AG10803 (cell line): ENCODE measurements around the gene SUGT1.
A peak's percentile ranks its signal among the peaks of the same experiment; 100 is the strongest.

Source experiments
- DNase-seq: peaks from one replicate; pipeline ENCODE4 v3.0.0; 2010; ENCODE audit warnings: low read depth
- H3K4me3 ChIP-seq: 2 replicates; pipeline ENCODE4 v1.5.1; 2011; ENCODE audit warnings: mild to moderate bottlenecking, low read length, control low read depth
- TF ChIP-seq, protein P1 (sequence below): conservative IDR thresholded peaks from 2 replicates; pipeline ENCODE4 v1.5.1; 2011; ENCODE audit warnings: mild to moderate bottlenecking, low read length, control low read depth, inconsistent platforms

Gene SUGT1

GRCh38 chr13:52651897-52652195, 790 bp upstream of the SUGT1 start:
- TF ChIP-seq, protein P1, sequence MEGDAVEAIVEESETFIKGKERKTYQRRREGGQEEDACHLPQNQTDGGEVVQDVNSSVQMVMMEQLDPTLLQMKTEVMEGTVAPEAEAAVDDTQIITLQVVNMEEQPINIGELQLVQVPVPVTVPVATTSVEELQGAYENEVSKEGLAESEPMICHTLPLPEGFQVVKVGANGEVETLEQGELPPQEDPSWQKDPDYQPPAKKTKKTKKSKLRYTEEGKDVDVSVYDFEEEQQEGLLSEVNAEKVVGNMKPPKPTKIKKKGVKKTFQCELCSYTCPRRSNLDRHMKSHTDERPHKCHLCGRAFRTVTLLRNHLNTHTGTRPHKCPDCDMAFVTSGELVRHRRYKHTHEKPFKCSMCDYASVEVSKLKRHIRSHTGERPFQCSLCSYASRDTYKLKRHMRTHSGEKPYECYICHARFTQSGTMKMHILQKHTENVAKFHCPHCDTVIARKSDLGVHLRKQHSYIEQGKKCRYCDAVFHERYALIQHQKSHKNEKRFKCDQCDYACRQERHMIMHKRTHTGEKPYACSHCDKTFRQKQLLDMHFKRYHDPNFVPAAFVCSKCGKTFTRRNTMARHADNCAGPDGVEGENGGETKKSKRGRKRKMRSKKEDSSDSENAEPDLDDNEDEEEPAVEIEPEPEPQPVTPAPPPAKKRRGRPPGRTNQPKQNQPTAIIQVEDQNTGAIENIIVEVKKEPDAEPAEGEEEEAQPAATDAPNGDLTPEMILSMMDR: no peak
- DNase-seq: no peak
- peak overlapping the region; percentile 94 for H3K4me3 ChIP-seq

- no peak for DNase-seq
- TF ChIP-seq, protein P1: no peak
- H3K4me3 ChIP-seq: peak overlapping the region; percentile 94
These were observed 306 bp downstream of the SUGT1 start for GRCh38 chr13:52652980-52653303.

GRCh38 chr13:52659340-52659739, 6.7 kb downstream of the SUGT1 start:
- H3K4me3 ChIP-seq: no peak overlapping the region
- DNase-seq: no peak
- TF ChIP-seq, protein P1: no peak

- H3K4me3 ChIP-seq: no peak overlapping the region
- DNase-seq: no peak
- TF ChIP-seq, protein P1: no peak
These were observed 11.6 kb downstream of the SUGT1 start for GRCh38 chr13:52664272-52664671.

DNA sequence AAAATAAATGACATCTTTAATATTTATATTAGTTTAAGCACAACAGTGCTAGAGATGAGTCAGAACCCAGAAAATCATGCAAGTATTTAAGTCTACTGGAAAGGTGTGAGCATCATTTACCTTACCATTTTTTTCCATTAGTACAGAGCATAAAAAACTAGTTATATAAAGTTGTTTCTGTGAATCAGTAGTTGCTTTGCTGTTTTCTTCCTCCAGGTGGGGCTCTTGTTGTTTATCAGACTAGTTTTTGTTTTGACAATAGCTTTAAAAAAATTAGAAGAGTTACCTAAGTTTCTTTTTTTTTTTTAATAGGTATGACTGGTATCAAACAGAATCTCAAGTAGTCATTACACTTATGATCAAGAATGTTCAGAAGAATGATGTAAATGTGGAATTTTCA, 12.7 kb downstream of the SUGT1 start:
- TF ChIP-seq, protein P1: peak; percentile 61
- peak; percentile 38 for DNase-seq
- H3K4me3 ChIP-seq: no peak overlapping the region

DNA sequence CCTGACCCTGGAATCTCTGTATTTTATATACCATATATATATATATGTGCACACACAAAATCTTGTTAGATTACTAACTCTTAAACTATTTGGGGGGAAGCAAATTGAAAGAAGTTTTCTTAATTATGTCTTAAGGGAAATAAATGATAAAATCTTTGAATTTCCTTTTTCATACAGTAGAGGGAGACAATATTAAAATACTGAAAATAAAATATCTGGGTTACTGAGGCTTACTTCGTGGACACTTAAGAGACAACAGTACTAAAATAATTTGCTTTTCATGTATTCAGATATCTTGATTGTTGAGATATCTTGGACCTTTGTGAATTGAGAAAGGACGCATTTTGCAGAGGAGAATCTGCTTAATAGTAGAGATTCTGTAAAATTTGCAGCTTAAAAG, 17.0 kb downstream of the SUGT1 start:
- TF ChIP-seq, protein P1: no peak
- DNase-seq: no peak

GRCh38 chr13:52670726-52671125, 18.1 kb downstream of the SUGT1 start:
- no peak overlapping the region for H3K4me3 ChIP-seq
- TF ChIP-seq, protein P1: no peak
- DNase-seq: no peak

More for the DNA sequence above, 17.0 kb downstream of the SUGT1 start:
- no peak overlapping the region for H3K4me3 ChIP-seq
